ENCODE results near the gene LARP7.

The LARP7 gene

GRCh38 chr4:112591593-112591992 is 45.4 kb upstream of the LARP7 start:
- TF ChIP-seq PPARA (CRISPR knock-in tag; IDR thresholded peaks at IDR 0.05; ENCODE audit: borderline replicate concordance) (no peak), TCF4 (CRISPR knock-in tag; IDR thresholded peaks at IDR 0.05; ENCODE audit: borderline replicate concordance) (no peak)
- no peak for ATAC-seq

DNA sequence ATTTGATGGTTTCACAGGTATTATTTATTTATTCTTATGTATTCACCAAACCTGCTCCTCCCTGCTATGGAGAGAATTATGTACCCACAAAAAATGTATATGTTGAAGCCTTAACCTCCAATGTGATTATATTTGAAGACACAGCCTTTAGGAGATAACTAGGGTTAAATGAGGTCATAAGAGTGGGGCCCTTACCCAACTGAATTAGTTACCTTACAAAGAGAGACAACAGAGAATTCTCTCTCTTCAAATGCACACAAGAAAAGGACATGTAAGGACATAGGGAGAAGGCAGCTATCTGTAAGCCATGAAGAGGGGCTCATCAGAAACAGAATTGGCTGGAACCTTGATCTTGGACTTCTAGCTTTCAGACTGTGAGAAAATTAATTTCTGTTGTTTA is 44.2 kb upstream of the LARP7 start:
- no peak for ATAC-seq
- TF ChIP-seq ZNF565 (CRISPR knock-in tag; conservative IDR thresholded peaks at IDR 0.05; ENCODE audit: low read depth) (no peak), CSDC2 (CRISPR knock-in tag; IDR thresholded peaks at IDR 0.05) (no peak), ZFP30 (CRISPR knock-in tag; IDR thresholded peaks at IDR 0.05) (no peak), PPARA (CRISPR knock-in tag; IDR thresholded peaks at IDR 0.05; ENCODE audit: borderline replicate concordance) (no peak), PATZ1 (CRISPR knock-in tag; IDR thresholded peaks at IDR 0.05; ENCODE audit: borderline replicate concordance) (no peak), ISL1 (CRISPR knock-in tag; IDR thresholded peaks at IDR 0.05) (no peak), TCF4 (CRISPR knock-in tag; IDR thresholded peaks at IDR 0.05; ENCODE audit: borderline replicate concordance) (no peak)
- TF ChIP-seq, protein P1, sequence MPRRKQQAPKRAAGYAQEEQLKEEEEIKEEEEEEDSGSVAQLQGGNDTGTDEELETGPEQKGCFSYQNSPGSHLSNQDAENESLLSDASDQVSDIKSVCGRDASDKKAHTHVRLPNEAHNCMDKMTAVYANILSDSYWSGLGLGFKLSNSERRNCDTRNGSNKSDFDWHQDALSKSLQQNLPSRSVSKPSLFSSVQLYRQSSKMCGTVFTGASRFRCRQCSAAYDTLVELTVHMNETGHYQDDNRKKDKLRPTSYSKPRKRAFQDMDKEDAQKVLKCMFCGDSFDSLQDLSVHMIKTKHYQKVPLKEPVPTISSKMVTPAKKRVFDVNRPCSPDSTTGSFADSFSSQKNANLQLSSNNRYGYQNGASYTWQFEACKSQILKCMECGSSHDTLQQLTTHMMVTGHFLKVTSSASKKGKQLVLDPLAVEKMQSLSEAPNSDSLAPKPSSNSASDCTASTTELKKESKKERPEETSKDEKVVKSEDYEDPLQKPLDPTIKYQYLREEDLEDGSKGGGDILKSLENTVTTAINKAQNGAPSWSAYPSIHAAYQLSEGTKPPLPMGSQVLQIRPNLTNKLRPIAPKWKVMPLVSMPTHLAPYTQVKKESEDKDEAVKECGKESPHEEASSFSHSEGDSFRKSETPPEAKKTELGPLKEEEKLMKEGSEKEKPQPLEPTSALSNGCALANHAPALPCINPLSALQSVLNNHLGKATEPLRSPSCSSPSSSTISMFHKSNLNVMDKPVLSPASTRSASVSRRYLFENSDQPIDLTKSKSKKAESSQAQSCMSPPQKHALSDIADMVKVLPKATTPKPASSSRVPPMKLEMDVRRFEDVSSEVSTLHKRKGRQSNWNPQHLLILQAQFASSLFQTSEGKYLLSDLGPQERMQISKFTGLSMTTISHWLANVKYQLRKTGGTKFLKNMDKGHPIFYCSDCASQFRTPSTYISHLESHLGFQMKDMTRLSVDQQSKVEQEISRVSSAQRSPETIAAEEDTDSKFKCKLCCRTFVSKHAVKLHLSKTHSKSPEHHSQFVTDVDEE (CRISPR knock-in tag; IDR thresholded peaks at IDR 0.05): no peak

GRCh38 chr4:112593438-112594133 is 43.4 kb upstream of the LARP7 start:
- TF ChIP-seq BACH2 (CRISPR knock-in tag; IDR thresholded peaks at IDR 0.05; ENCODE audit: borderline replicate concordance) (no peak), ZNF565 (CRISPR knock-in tag; conservative IDR thresholded peaks at IDR 0.05; ENCODE audit: low read depth) (no peak), ISL1 (CRISPR knock-in tag; IDR thresholded peaks at IDR 0.05) (no peak), PATZ1 (CRISPR knock-in tag; IDR thresholded peaks at IDR 0.05; ENCODE audit: borderline replicate concordance) (no peak), PPARA (CRISPR knock-in tag; IDR thresholded peaks at IDR 0.05; ENCODE audit: borderline replicate concordance) (no peak), ARNTL (CRISPR knock-in tag; IDR thresholded peaks at IDR 0.05; ENCODE audit: borderline replicate concordance, low read depth) (no peak), TOX (CRISPR knock-in tag; IDR thresholded peaks at IDR 0.05; ENCODE audit: borderline replicate concordance) (no peak), ZNF70 (CRISPR knock-in tag; IDR thresholded peaks at IDR 0.05) (no peak), ZNF8 (CRISPR knock-in tag; IDR thresholded peaks at IDR 0.05) (no peak), CSDC2 (CRISPR knock-in tag; IDR thresholded peaks at IDR 0.05) (no peak), ZC3H10 (CRISPR knock-in tag; IDR thresholded peaks at IDR 0.05) (no peak), GLIS3 (CRISPR knock-in tag; IDR thresholded peaks at IDR 0.05) (no peak)
- TF ChIP-seq, protein P1 (CRISPR knock-in tag; IDR thresholded peaks at IDR 0.05): no peak
- no peak for ATAC-seq

DNA sequence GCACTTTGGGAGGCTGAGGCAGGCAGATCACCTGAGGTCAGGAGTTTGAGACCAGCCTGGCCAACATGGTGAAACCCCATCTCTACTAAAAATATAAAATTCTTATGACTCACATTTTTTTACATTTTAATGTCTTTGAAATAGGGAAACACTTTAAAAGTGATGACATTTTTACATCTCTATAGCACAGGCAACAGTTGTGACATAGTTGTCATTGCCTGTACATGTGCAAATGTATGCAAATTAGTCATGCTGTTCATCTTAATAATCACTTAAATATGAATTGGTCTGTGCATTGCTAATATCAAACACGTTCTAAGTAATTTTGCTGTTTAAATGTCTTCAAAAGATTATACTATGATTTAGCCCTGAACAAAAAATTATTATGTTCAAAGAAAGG is 42.0 kb upstream of the LARP7 start:
- ATAC-seq: no peak
- no peak for TF ChIP-seq ZNF565 (CRISPR knock-in tag; conservative IDR thresholded peaks at IDR 0.05; ENCODE audit: low read depth)
- TF ChIP-seq CREB5 (CRISPR knock-in tag; IDR thresholded peaks at IDR 0.05; ENCODE audit: low read depth): no peak
- TF ChIP-seq, protein P2, sequence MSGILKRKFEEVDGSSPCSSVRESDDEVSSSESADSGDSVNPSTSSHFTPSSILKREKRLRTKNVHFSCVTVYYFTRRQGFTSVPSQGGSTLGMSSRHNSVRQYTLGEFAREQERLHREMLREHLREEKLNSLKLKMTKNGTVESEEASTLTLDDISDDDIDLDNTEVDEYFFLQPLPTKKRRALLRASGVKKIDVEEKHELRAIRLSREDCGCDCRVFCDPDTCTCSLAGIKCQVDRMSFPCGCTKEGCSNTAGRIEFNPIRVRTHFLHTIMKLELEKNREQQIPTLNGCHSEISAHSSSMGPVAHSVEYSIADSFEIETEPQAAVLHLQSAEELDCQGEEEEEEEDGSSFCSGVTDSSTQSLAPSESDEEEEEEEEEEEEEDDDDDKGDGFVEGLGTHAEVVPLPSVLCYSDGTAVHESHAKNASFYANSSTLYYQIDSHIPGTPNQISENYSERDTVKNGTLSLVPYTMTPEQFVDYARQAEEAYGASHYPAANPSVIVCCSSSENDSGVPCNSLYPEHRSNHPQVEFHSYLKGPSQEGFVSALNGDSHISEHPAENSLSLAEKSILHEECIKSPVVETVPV (CRISPR knock-in tag; IDR thresholded peaks at IDR 0.05): no peak
- no peak for TF ChIP-seq PPARA (CRISPR knock-in tag; IDR thresholded peaks at IDR 0.05; ENCODE audit: borderline replicate concordance)
- TF ChIP-seq POU6F1 (CRISPR knock-in tag; IDR thresholded peaks at IDR 0.05; ENCODE audit: borderline replicate concordance, low read depth): no peak
- TF ChIP-seq SNAI2 (CRISPR knock-in tag; IDR thresholded peaks at IDR 0.05): no peak
- TF ChIP-seq ZFP30 (CRISPR knock-in tag; IDR thresholded peaks at IDR 0.05): no peak
- TF ChIP-seq ESRRG (CRISPR knock-in tag; IDR thresholded peaks at IDR 0.05): no peak
- no peak for TF ChIP-seq CSDC2 (CRISPR knock-in tag; IDR thresholded peaks at IDR 0.05)
- TF ChIP-seq GLIS3 (CRISPR knock-in tag; IDR thresholded peaks at IDR 0.05): no peak
